IPS DF 6.9 (cell line): ENCODE measurements around the gene SERPINA5.
"Not testable (repeated sequence)": the region's sequence is repeated elsewhere in the genome, so short reads cannot be mapped to it uniquely, and the experiment has no call there.

Experiments
- DNase-seq: peaks from one replicate; pipeline ENCODE4 v3.0.0-alpha.2; 2013; ENCODE audit warnings: low read depth, low spot score
- H3K27ac ChIP-seq: one replicate; pipeline ENCODE4 v1.5.1; 2013; ENCODE audit warnings: low read length, control low read depth
- H3K27me3 ChIP-seq: 2 replicates; pipeline ENCODE4 v1.6.1; 2013; ENCODE audit warnings: mild to moderate bottlenecking, low read length; ENCODE audit not compliant: control insufficient read depth, insufficient read depth
- H3K36me3 ChIP-seq: 2 replicates; pipeline ENCODE4 v1.6.1; 2013; ENCODE audit warnings: low read length; ENCODE audit not compliant: control insufficient read depth, insufficient read depth
- H3K4me1 ChIP-seq: 2 replicates; pipeline ENCODE4 v1.6.1; 2013; ENCODE audit warnings: low read length; ENCODE audit not compliant: control insufficient read depth, insufficient read depth
- H3K4me3 ChIP-seq: 2 replicates; pipeline ENCODE4 v1.5.1; 2013; ENCODE audit warnings: mild to moderate bottlenecking, low read length
- H3K9me3 ChIP-seq: 2 replicates; pipeline ENCODE4 v1.6.1; 2013; ENCODE audit warnings: low read length, inconsistent platforms; ENCODE audit not compliant: control insufficient read depth, insufficient read depth
- WGBS: extraction: QIAGEN DNeasy Blood & Tissue Kit; methylation state at CpG from one replicate; pipeline ENCODE4 v1.1.7; 2013; ENCODE audit warnings: mixed read lengths, missing lambda C conversion rate; ENCODE audit not compliant: insufficient read length, insufficient coverage; 5-methylcytosine and 5-hydroxymethylcytosine counted together

The SERPINA5 gene

GRCh38 chr14:94637814-94638213, 56.6 kb downstream of the SERPINA5 start:
- H3K4me1 ChIP-seq, DNase-seq, H3K36me3 ChIP-seq, H3K27ac ChIP-seq, H3K4me3 ChIP-seq, H3K27me3 ChIP-seq, H3K9me3 ChIP-seq: not testable (repeated sequence)
- no CpG with 5 or more reads among the region's 8 CpGs for WGBS

GRCh38 chr14:94638339-94638738, 57.1 kb downstream of the SERPINA5 start:
- H3K4me1 ChIP-seq, result no peaks in the 10 kb centered on the region
- H3K9me3 ChIP-seq, result no peaks in the 10 kb centered on the region
- no peak overlapping the region for H3K4me3 ChIP-seq
- no peaks in the 10 kb centered on the region for H3K27me3 ChIP-seq
- H3K27ac ChIP-seq, result no peak overlapping the region
- no peak for DNase-seq
- no CpG with 5 or more reads among the region's 2 CpGs for WGBS
- H3K36me3 ChIP-seq, result no peaks in the 10 kb centered on the region

- Histone ChIP-seq H3K9me3 (no peaks in the 10 kb centered on the region), H3K4me1 (no peaks in the 10 kb centered on the region), H3K27me3 (no peaks in the 10 kb centered on the region), H3K27ac (no peak overlapping the region), H3K4me3 (no peak overlapping the region), H3K36me3 (no peaks in the 10 kb centered on the region)
- no peak for DNase-seq
- no CpG with 5 or more reads among the region's 11 CpGs for WGBS
These were observed 58.0 kb downstream of the SERPINA5 start for GRCh38 chr14:94638961-94639817.

- WGBS, result no CpG with 5 or more reads among the region's 10 CpGs
- no peaks in the 10 kb centered on the region for H3K36me3 ChIP-seq
- H3K9me3 ChIP-seq, result no peaks in the 10 kb centered on the region
- no peaks in the 10 kb centered on the region for H3K4me1 ChIP-seq
- H3K27ac ChIP-seq, result no peak overlapping the region
- no peak for DNase-seq
- no peak overlapping the region for H3K4me3 ChIP-seq
- H3K27me3 ChIP-seq, result no peaks in the 10 kb centered on the region
These were observed 59.8 kb downstream of the SERPINA5 start for GRCh38 chr14:94640721-94641631.

GRCh38 chr14:94641632-94641955, 60.4 kb downstream of the SERPINA5 start:
- H3K9me3 ChIP-seq, result no peaks in the 10 kb centered on the region
- no peak overlapping the region for H3K27ac ChIP-seq
- no CpG with 5 or more reads among the region's 12 CpGs for WGBS
- no peaks in the 10 kb centered on the region for H3K36me3 ChIP-seq
- no peaks in the 10 kb centered on the region for H3K4me1 ChIP-seq
- no peaks in the 10 kb centered on the region for H3K27me3 ChIP-seq
- H3K4me3 ChIP-seq, result no peak overlapping the region
- DNase-seq, result no peak
